ENCODE results near the gene CRYBA2. TPM values are rescaled to one million over a fixed set of nuclear protein-coding genes. Genes with fewer than 3 reads are reported as not detected.

CRYBA2 gene
- total RNA-seq, 1 donor: not detected

GRCh38 chr2:219028996-219029828 is 36.0 kb upstream of the CRYBA2 start:
- H2AFZ ChIP-seq (ENCODE audit: low read length): no peak overlapping the region
- DNase-seq (ENCODE audit: insufficient read length, low spot score, missing footprints): peak; percentile 31
- no peak for TF ChIP-seq CTCF (IDR thresholded peaks at IDR 0.05; ENCODE audit: extremely low read depth, low read depth, low read length)
- H3K79me2 ChIP-seq (ENCODE audit: insufficient read depth, low read length): no peaks in the 10 kb centered on the region
- peaks cover 3% of the 10 kb centered on the region for H4K20me1 ChIP-seq (ENCODE audit: insufficient read depth, low read length)
- H3K4me3 ChIP-seq (ENCODE audit: insufficient read depth, low read length): no peak overlapping the region
- no peaks in the 10 kb centered on the region for H3K4me1 ChIP-seq (ENCODE audit: insufficient read depth, low read length)
- H3K27me3 ChIP-seq (ENCODE audit: insufficient read depth, low read length): peaks cover 19% of the 10 kb centered on the region
- no peaks in the 10 kb centered on the region for H3K9me3 ChIP-seq (ENCODE audit: low read depth, low read length)
- no peak overlapping the region for H3K27ac ChIP-seq (ENCODE audit: low read depth, low read length)
- H3K36me3 ChIP-seq (ENCODE audit: insufficient read depth, low read length): no peaks in the 10 kb centered on the region
- no peak overlapping the region for H3K4me2 ChIP-seq (ENCODE audit: insufficient read depth, low read length)

GRCh38 chr2:219028141-219028540 is 34.9 kb upstream of the CRYBA2 start:
- Histone ChIP-seq H3K4me3 (ENCODE audit: insufficient read depth, low read length) (no peak overlapping the region), H3K27ac (ENCODE audit: low read depth, low read length) (no peak overlapping the region), H4K20me1 (ENCODE audit: insufficient read depth, low read length) (peaks cover 3% of the 10 kb centered on the region), H3K9me3 (ENCODE audit: low read depth, low read length) (no peaks in the 10 kb centered on the region), H3K4me1 (ENCODE audit: insufficient read depth, low read length) (no peaks in the 10 kb centered on the region), H2AFZ (ENCODE audit: low read length) (no peak overlapping the region), H3K79me2 (ENCODE audit: insufficient read depth, low read length) (no peaks in the 10 kb centered on the region), H3K36me3 (ENCODE audit: insufficient read depth, low read length) (no peaks in the 10 kb centered on the region), H3K4me2 (ENCODE audit: insufficient read depth, low read length) (no peak overlapping the region), H3K27me3 (ENCODE audit: insufficient read depth, low read length) (peaks cover 19% of the 10 kb centered on the region)
- no peak for TF ChIP-seq CTCF (IDR thresholded peaks at IDR 0.05; ENCODE audit: extremely low read depth, low read depth, low read length)
- peak; percentile 36 for DNase-seq (ENCODE audit: insufficient read length, low spot score, missing footprints)

GRCh38 chr2:219027511-219028055 is 34.4 kb upstream of the CRYBA2 start:
- peaks cover 18% of the 10 kb centered on the region for H3K27me3 ChIP-seq (ENCODE audit: insufficient read depth, low read length)
- H4K20me1 ChIP-seq (ENCODE audit: insufficient read depth, low read length): peaks cover 3% of the 10 kb centered on the region
- TF ChIP-seq CTCF (IDR thresholded peaks at IDR 0.05; ENCODE audit: extremely low read depth, low read depth, low read length): no peak
- H3K4me2 ChIP-seq (ENCODE audit: insufficient read depth, low read length): no peak overlapping the region
- no peaks in the 10 kb centered on the region for H3K79me2 ChIP-seq (ENCODE audit: insufficient read depth, low read length)
- H3K4me1 ChIP-seq (ENCODE audit: insufficient read depth, low read length): no peaks in the 10 kb centered on the region
- H3K9me3 ChIP-seq (ENCODE audit: low read depth, low read length): no peaks in the 10 kb centered on the region
- no peaks in the 10 kb centered on the region for H3K36me3 ChIP-seq (ENCODE audit: insufficient read depth, low read length)
- no peak overlapping the region for H3K4me3 ChIP-seq (ENCODE audit: insufficient read depth, low read length)
- DNase-seq (ENCODE audit: insufficient read length, low spot score, missing footprints): peak; percentile 15
- no peak overlapping the region for H3K27ac ChIP-seq (ENCODE audit: low read depth, low read length)
- H2AFZ ChIP-seq (ENCODE audit: low read length): no peak overlapping the region

- peak; percentile 11 for DNase-seq (ENCODE audit: insufficient read length, low spot score, missing footprints)
- Histone ChIP-seq H4K20me1 (ENCODE audit: insufficient read depth, low read length) (peaks cover 3% of the 10 kb centered on the region), H2AFZ (ENCODE audit: low read length) (no peak overlapping the region), H3K9me3 (ENCODE audit: low read depth, low read length) (no peaks in the 10 kb centered on the region), H3K79me2 (ENCODE audit: insufficient read depth, low read length) (no peaks in the 10 kb centered on the region), H3K36me3 (ENCODE audit: insufficient read depth, low read length) (no peaks in the 10 kb centered on the region), H3K27me3 (ENCODE audit: insufficient read depth, low read length) (peaks cover 14% of the 10 kb centered on the region), H3K4me2 (ENCODE audit: insufficient read depth, low read length) (no peak overlapping the region), H3K4me1 (ENCODE audit: insufficient read depth, low read length) (no peaks in the 10 kb centered on the region), H3K4me3 (ENCODE audit: insufficient read depth, low read length) (no peak overlapping the region), H3K27ac (ENCODE audit: low read depth, low read length) (no peak overlapping the region)
- no peak for TF ChIP-seq CTCF (IDR thresholded peaks at IDR 0.05; ENCODE audit: extremely low read depth, low read depth, low read length)
Measured at GRCh38 chr2:219026946-219027345, 33.7 kb upstream of the CRYBA2 start.
